Kidney (tissue), 14 donors: ENCODE results near the gene MSLN. TPM values are rescaled to one million over a fixed set of nuclear protein-coding genes. Genes with fewer than 3 reads are reported as not detected.

Source experiments
- DNase-seq, 5 donors: peaks; one replicate each; pipeline ENCODE4 v3.0.0-alpha.2; 2013 to 2020
- FAIRE-seq: peaks from 2 replicates; lab custom pipeline; 2012; peaks lifted over from hg19 to GRCh38; lab: Jason Lieb, UNC
- H3K27ac ChIP-seq, 2 donors: one replicate each; pipeline ENCODE4 v1.7.0; 2013; ENCODE audit warnings: low read depth in 2 of 2, low read length in 2 of 2, inconsistent platforms in 1 of 2
- H3K27me3 ChIP-seq: one replicate; pipeline ENCODE4 v1.7.1; 2013; ENCODE audit warnings: low read length, inconsistent platforms; ENCODE audit not compliant: control insufficient read depth, insufficient read depth
- H3K36me3 ChIP-seq, 3 donors: one replicate each; pipeline versions ENCODE4 v1.7.0 to v1.7.1; 2013; ENCODE audit warnings: low read length in 3 of 3, control low read depth in 1 of 3, inconsistent platforms in 1 of 3; ENCODE audit not compliant: insufficient read depth in 3 of 3, control insufficient read depth in 2 of 3
- H3K4me1 ChIP-seq, 3 donors: one replicate each; pipeline versions ENCODE4 v1.7.0 to v1.7.1; 2013; ENCODE audit warnings: low read length in 3 of 3, inconsistent platforms in 1 of 3, low read depth in 1 of 3; ENCODE audit not compliant: control insufficient read depth in 2 of 3, insufficient read depth in 2 of 3
- H3K4me3 ChIP-seq, 3 donors: one replicate each; pipeline versions ENCODE4 v1.7.0 to v1.8.1; 2013; ENCODE audit warnings: low read length in 3 of 3, control low read depth in 1 of 3, inconsistent platforms in 1 of 3
- H3K9ac ChIP-seq, 3 donors: one replicate each; pipeline versions ENCODE4 v1.7.0 to v1.7.1; 2013; ENCODE audit warnings: low read length in 3 of 3, control low read depth in 1 of 3, inconsistent platforms in 1 of 3
- H3K9me3 ChIP-seq, 3 donors: one replicate each; pipeline versions ENCODE4 v1.7.0 to v1.7.1; 2013; ENCODE audit warnings: low read length in 3 of 3, control low read depth in 1 of 3, inconsistent platforms in 1 of 3; ENCODE audit not compliant: control insufficient read depth in 2 of 3, insufficient read depth in 1 of 3
- intact Hi-C: fragments of 100-400 bp; cut with DNase I; formaldehyde crosslinking; loops from one replicate; pipeline ENCODE4 v1.11.1; 2022
- polyA plus RNA-seq: library from polyadenylated mRNA; stranded (reverse); fragments of 350-450 nt; fragmentation: Illumina TruSeq; extraction: RNeasy Lipid Tissue Mini Kit (QIAGEN cat#74804); gene quantifications from one replicate; pipeline ENCODE4 v1.2.3, GENCODE V29; 2014; ENCODE audit warnings: low read depth, low replicate concordance; ENCODE audit not compliant: insufficient read depth
- total RNA-seq: library from RNA; stranded (reverse); fragmentation: NEBNext Ultra II Directional; extraction: Animal tissue kit (Norgen Biotek cat#: 25700); gene quantifications from one replicate; pipeline ENCODE4 v1.2.1, GENCODE V29; 2021
- TF ChIP-seq, protein P1 (sequence below): IDR thresholded peaks from 3 replicates; pipeline ENCODE4 v1.5.1; 2012; ENCODE audit warnings: mild to moderate bottlenecking, moderate library complexity, borderline replicate concordance; ENCODE audit not compliant: insufficient read depth; ENCODE audit errors: extremely low read depth
- donor health status: control.
- donor health status: control.
- donor health status: control.
- donor health status: control.
- donor health status: control.
- donor health status: DM: yes; HTN: yes; CAD: no.
- donor health status: Normal renal cell carcinoma (clear cell type).

MSLN gene
- total and polyA plus RNA-seq, 2 donors from 2014 or later: 3.7 to 19.4 TPM

DNA sequence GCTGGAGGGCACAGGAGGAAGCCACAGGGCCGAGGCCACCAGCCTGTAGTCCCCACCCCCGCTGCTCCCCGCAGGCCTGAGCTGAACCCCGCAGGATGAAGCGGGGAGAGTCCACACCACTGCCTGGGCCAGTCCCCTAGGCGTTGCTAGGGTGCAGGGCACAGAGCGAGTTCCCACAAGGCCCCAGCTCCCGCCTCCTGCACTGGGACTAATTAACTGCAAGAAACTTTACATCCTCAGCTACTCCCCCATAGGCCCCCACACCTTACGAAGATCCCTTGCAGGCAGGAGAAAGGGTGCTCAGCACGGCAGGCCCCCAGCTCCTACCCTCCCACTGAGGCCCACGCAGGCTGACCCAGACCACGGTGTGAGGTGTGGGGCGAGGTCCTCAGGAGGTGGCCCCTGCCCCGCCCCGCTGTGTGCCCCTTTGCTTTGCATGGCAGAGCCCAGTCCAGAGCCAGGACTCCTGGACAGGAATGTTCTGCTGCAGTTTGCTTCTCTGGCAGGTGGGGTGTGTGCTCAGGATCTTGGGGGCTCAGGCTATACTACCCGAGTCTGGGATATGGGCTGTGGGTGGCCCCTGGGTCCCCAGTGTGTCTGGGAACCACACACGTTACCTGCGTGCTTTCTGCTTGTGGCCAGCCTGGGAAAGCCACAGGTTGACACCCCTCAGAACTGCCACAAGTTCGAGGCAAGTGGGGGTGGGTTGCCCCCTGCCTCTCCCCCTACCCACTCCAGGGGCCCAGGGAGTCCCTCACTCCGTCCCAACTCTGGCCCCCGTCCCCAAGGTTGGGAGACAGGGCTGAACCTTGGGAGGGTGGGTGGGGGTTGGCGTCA is 38.8 kb downstream of the MSLN start:
- H3K9ac ChIP-seq: no peak overlapping the region
- H3K4me1 ChIP-seq: no peaks in the 10 kb centered on the region
- DNase-seq (no peak), FAIRE-seq (no peak)
- peaks cover 5% of the 10 kb centered on the region for H3K27me3 ChIP-seq
- H3K4me3 ChIP-seq: no peak overlapping the region
- no peaks in the 10 kb centered on the region for H3K36me3 ChIP-seq
- intact Hi-C loops: no loop called here
- H3K27ac ChIP-seq: no peak overlapping the region
- H3K9me3 ChIP-seq: no peaks in the 10 kb centered on the region
- TF ChIP-seq, protein P1, sequence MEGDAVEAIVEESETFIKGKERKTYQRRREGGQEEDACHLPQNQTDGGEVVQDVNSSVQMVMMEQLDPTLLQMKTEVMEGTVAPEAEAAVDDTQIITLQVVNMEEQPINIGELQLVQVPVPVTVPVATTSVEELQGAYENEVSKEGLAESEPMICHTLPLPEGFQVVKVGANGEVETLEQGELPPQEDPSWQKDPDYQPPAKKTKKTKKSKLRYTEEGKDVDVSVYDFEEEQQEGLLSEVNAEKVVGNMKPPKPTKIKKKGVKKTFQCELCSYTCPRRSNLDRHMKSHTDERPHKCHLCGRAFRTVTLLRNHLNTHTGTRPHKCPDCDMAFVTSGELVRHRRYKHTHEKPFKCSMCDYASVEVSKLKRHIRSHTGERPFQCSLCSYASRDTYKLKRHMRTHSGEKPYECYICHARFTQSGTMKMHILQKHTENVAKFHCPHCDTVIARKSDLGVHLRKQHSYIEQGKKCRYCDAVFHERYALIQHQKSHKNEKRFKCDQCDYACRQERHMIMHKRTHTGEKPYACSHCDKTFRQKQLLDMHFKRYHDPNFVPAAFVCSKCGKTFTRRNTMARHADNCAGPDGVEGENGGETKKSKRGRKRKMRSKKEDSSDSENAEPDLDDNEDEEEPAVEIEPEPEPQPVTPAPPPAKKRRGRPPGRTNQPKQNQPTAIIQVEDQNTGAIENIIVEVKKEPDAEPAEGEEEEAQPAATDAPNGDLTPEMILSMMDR: no peak

DNA sequence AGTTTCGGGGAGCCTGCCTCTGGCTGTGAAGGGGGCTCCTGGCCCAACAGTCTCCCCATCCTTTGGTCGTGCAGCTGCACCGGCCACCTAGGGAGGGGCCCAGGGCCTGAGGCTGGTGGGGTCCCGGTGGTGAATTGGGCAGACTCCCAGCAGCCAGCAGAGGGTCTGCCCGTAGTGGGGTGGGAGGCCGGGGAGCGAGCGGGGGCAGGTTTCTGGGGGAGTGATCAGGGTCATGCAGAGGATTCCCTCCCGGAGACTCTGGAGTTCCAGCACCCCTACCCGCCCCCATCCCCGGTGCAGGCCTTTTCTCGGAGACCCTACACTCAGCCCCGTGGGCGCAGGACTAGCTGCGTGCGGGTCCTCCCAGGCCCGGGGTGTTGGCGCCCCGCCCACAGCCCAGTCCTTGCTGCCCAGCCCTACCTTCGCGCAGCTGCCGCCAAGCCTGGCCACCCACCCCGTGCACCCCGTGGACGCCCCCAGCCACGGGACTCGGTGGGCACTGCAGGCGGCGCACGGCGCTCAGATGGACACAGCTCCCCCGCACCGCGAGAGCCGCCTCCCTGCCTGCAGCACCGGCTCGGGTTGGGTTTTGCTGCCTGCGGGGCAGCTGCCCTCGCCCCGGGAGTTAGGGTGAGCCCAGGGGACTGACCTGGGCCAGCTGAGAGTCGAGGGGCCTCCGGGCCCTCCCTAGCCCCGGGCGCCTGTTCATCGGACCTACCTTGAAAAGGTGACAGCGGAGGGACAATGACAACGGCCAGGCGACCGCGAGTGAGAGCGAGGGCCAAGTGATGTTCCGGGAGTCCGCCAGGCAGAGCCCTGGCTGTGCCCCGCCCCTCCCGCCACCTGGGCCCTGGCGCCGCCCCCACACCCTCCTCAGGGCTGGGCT is 39.7 kb downstream of the MSLN start, which contains the start of gene GNG13:
Gene GNG13 (minus strand): TSS at position 787 of the 886 bp plus-strand sequence. CDS start 1,657 bp downstream, outside the sequence.
- FAIRE-seq (no peak), DNase-seq (peak in 2 of 5 donors; percentile 43 to 52)
- H3K27ac ChIP-seq: no peak within 1 kb of the TSS
- H3K9me3 ChIP-seq: no peaks in the 10 kb centered on the region
- TF ChIP-seq, protein P1: no peak
- no peak within 1 kb of the TSS for H3K9ac ChIP-seq
- no peaks in the 10 kb centered on the region for H3K36me3 ChIP-seq
- no peak within 1 kb of the TSS for H3K4me3 ChIP-seq
- intact Hi-C loops: no loop called here
- peaks cover 6% of the 10 kb centered on the region for H3K27me3 ChIP-seq
- H3K4me1 ChIP-seq: no peaks in the 10 kb centered on the region

DNA sequence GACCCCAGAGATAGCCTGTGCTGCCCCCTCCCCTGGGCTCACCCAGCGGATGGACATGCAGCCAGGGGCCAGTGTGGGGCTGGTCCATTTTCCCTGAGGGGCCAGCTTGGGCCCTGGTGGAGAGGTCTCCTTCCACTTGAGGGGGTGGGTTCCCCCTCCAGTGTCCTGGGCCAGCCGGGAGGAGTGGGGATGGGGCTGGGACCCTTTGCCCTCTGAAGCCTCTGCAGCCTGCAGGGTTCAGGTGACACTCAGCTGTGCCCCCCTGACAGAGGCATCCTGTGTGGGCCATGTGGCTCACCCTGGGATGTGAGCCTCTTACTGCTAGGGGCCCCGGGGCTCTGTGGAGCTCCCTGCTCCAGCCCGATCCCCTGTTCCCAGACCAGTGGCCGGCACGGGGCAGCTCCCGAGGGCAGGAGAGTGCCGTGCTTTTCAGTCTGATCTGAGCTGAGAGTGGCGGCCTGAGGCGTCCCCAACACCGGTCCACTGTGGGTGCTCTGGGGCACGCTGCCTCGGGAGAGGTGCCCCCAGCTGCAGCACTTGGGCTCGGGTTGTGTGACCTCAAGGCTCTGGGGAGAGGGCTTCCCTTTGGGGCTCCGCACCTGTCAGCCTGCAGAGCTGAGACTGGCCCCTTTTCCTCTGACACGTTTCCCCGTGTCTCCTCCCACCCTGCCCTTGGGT is 40.4 kb downstream of the MSLN start:
- H3K27ac ChIP-seq: no peak overlapping the region
- FAIRE-seq: no peak
- peaks cover 6% of the 10 kb centered on the region for H3K27me3 ChIP-seq
- H3K9me3 ChIP-seq: no peaks in the 10 kb centered on the region
- no peak overlapping the region for H3K4me3 ChIP-seq
- no peak overlapping the region for H3K9ac ChIP-seq
- TF ChIP-seq, protein P1: no peak
- H3K4me1 ChIP-seq: no peaks in the 10 kb centered on the region
- no peak for DNase-seq
- no peaks in the 10 kb centered on the region for H3K36me3 ChIP-seq
- intact Hi-C loops: no loop called here
